HEK293 (cell line): Measurements from ENCODE around the gene GLB1L2.

ENCODE experiments used
- CTCF ChIP-seq: fragments of 450-650 bp; formaldehyde crosslinking; IDR thresholded peaks from 2 replicates; pipeline ENCODE4 v1.5.1; 2016; ENCODE audit warnings: missing biosample characterization, missing genetic modification characterization
- RBAK ChIP-seq: fragments of 450-650 bp; formaldehyde crosslinking; IDR thresholded peaks from 2 replicates; pipeline ENCODE4 v1.5.1; 2016; ENCODE audit warnings: missing biosample characterization, missing genetic modification characterization
- REST ChIP-seq: fragments of 450-650 bp; formaldehyde crosslinking; IDR thresholded peaks from 2 replicates; pipeline ENCODE4 v1.5.1; 2016; ENCODE audit warnings: missing biosample characterization, missing genetic modification characterization
- SETDB1 ChIP-seq: IDR thresholded peaks from one replicate; pipeline ENCODE4 v1.6.1; 2017; ENCODE audit warnings: mild to moderate bottlenecking, low read length, moderate library complexity, mixed read lengths; ENCODE audit not compliant: insufficient read length
- ZBTB11 ChIP-seq: fragments of 450-650 bp; formaldehyde crosslinking; conservative IDR thresholded peaks from 2 replicates; pipeline ENCODE4 v1.5.1; 2016; ENCODE audit warnings: low read depth, missing biosample characterization, missing genetic modification characterization
- ZBTB20 ChIP-seq: fragments of 450-650 bp; formaldehyde crosslinking; IDR thresholded peaks from 2 replicates; pipeline ENCODE4 v1.5.1; 2016; ENCODE audit warnings: missing biosample characterization, missing genetic modification characterization
- ZBTB7A ChIP-seq: fragments of 450-650 bp; formaldehyde crosslinking; IDR thresholded peaks from 2 replicates; pipeline ENCODE4 v1.5.1; 2016; ENCODE audit warnings: low read depth, missing biosample characterization, missing genetic modification characterization
- ZNF157 ChIP-seq: fragments of 450-650 bp; formaldehyde crosslinking; IDR thresholded peaks from 2 replicates; pipeline ENCODE4 v1.5.1; 2016; ENCODE audit warnings: missing biosample characterization, missing genetic modification characterization
- ZNF202 ChIP-seq: fragments of 450-650 bp; formaldehyde crosslinking; IDR thresholded peaks from 2 replicates; pipeline ENCODE4 v1.5.1; 2016; ENCODE audit warnings: missing biosample characterization, missing genetic modification characterization, borderline replicate concordance
- ZNF37A ChIP-seq: fragments of 450-650 bp; IDR thresholded peaks from 2 replicates; pipeline ENCODE4 v1.5.1; 2018; ENCODE audit warnings: missing biosample characterization, missing genetic modification characterization
- ZNF639 ChIP-seq: fragments of 450-650 bp; formaldehyde crosslinking; IDR thresholded peaks from 2 replicates; pipeline ENCODE4 v1.5.1; 2016; ENCODE audit warnings: missing biosample characterization, missing genetic modification characterization
- ZNF707 ChIP-seq: fragments of 450-650 bp; formaldehyde crosslinking; IDR thresholded peaks from 2 replicates; pipeline ENCODE4 v1.5.1; 2016; ENCODE audit warnings: missing biosample characterization, missing genetic modification characterization

GRCh38 chr11:134423106-134423505 is 91.3 kb downstream of the GLB1L2 start:
- TF ChIP-seq CTCF (tag by site-specific recombination): no peak
- no peak for TF ChIP-seq ZBTB7A (tag by site-specific recombination)
- no peak for TF ChIP-seq SETDB1
- no peak for TF ChIP-seq RBAK (tag by site-specific recombination)
- TF ChIP-seq ZNF639 (tag by site-specific recombination): no peak
- TF ChIP-seq ZNF707 (tag by site-specific recombination): no peak
- no peak for TF ChIP-seq ZBTB11
- TF ChIP-seq ZBTB20 (tag by site-specific recombination): no peak
- no peak for TF ChIP-seq ZNF37A (tag by site-specific recombination)
- no peak for TF ChIP-seq REST (tag by site-specific recombination)
- TF ChIP-seq ZNF157: no peak
- TF ChIP-seq ZNF202 (tag by site-specific recombination): no peak
